Coronary artery (tissue), 2 donors: Measurements from ENCODE around the gene PADI1.

Experiments
- DNase-seq: peaks from one replicate; pipeline ENCODE4 v3.0.0-alpha.2; 2017; ENCODE audit warnings: low spot score
- H3K27ac ChIP-seq, 2 donors: fragments of 200-600 bp; sonication (generic); one replicate each; pipeline ENCODE4 v1.5.1; 2016 to 2019
- H3K4me3 ChIP-seq: fragments of 200-600 bp; sonication (generic); 2 replicates; pipeline ENCODE4 v1.5.1; 2016; ENCODE audit warnings: mild to moderate bottlenecking, moderate library complexity
- TF ChIP-seq, protein P1 (sequence below): fragments of 200-600 bp; sonication (generic); IDR thresholded peaks from one replicate; pipeline ENCODE4 v1.5.1; 2019; ENCODE audit warnings: antibody characterized with exemption

Gene PADI1

DNA sequence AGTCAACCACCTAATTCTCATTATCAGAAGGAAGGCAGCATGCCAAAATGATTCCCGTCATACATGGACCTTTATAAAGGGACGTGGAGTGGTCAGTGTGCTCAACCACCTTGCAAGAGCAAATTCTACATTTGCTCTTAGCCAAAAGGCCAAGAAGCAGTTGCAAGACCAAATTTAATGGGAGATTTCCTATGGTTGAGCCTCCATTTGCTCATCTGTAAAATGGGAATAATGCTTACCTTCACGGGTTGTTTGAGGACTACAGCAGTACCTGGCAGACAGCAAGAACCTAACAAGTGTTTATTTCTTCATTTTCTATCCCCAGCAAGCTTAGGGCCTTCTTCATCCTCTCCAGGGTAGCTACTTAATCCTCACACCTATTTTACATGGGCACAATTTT lies 85.6 kb downstream of the PADI1 start:
- TF ChIP-seq, protein P1, sequence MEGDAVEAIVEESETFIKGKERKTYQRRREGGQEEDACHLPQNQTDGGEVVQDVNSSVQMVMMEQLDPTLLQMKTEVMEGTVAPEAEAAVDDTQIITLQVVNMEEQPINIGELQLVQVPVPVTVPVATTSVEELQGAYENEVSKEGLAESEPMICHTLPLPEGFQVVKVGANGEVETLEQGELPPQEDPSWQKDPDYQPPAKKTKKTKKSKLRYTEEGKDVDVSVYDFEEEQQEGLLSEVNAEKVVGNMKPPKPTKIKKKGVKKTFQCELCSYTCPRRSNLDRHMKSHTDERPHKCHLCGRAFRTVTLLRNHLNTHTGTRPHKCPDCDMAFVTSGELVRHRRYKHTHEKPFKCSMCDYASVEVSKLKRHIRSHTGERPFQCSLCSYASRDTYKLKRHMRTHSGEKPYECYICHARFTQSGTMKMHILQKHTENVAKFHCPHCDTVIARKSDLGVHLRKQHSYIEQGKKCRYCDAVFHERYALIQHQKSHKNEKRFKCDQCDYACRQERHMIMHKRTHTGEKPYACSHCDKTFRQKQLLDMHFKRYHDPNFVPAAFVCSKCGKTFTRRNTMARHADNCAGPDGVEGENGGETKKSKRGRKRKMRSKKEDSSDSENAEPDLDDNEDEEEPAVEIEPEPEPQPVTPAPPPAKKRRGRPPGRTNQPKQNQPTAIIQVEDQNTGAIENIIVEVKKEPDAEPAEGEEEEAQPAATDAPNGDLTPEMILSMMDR = no peak
- no peak overlapping the region for H3K4me3 ChIP-seq
- no peak overlapping the region for H3K27ac ChIP-seq
- no peak for DNase-seq

DNA sequence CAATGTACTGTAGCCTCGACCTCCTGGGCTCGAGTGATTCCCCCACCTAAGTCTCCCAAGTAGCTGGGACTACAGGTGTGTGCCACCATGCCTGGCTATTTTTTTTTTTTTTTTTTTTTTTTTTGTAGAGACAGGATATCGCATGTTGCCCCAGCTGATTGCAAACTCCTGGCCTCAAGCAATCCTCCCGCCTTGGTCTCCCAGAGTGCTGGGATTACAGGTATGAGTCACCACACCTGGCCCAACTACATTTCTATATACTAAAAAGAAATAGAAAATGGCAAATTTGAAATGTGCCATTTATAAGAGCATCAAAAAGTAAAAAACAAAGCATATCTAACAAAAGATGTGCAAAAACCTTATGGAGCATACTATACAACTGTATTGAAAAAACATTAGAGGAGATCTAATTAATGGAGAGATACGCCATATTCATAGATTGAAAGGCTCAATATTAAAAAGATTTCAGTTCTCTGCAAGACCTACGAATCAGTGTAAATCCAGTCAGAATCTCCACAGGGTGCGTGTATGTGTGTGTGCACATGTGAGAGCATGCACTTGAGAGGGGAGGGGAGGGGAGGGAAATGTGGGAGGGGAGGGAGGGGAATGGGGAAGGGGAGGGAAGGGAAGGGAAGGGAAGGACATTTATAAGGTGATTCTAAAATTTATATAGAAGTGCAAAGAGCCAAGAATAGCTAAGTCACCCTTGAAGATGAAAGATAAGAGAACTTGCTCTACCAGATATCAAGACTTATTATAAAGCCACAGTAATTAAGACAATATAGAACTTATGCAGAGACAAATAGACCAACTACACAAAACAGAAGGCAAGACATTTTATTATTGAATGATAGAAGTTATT lies 87.6 kb downstream of the PADI1 start:
- H3K27ac ChIP-seq = no peak overlapping the region
- DNase-seq = no peak
- H3K4me3 ChIP-seq = no peak overlapping the region
- TF ChIP-seq, protein P1 = no peak

- no peak for DNase-seq
- TF ChIP-seq, protein P1 = no peak
- Histone ChIP-seq H3K4me3 (no peak overlapping the region), H3K27ac (no peak overlapping the region)
These were observed 88.9 kb downstream of the PADI1 start for GRCh38 chr1:17293681-17294425.

- TF ChIP-seq, protein P1 = no peak
- DNase-seq = no peak
These were observed 90.4 kb downstream of the PADI1 start for GRCh38 chr1:17295292-17295691.

More at GRCh38 chr1:17295292-17295691, 90.4 kb downstream of the PADI1 start:
- Histone ChIP-seq H3K27ac (no peak overlapping the region), H3K4me3 (no peak overlapping the region)
